Stomach (tissue), 9 donors: ENCODE data around the gene CELF2. TPM values are rescaled to one million over a fixed set of nuclear protein-coding genes. Genes with fewer than 3 reads are reported as not detected.

ENCODE experiments used
- DNase-seq, 2 donors: peaks; one replicate each; pipeline versions ENCODE4 v3.0.0 to v3.0.0-alpha.2; 2013 to 2019
- H3K27ac ChIP-seq, 5 donors: fragments of 200-600 bp in 4 of 5; sonication (generic) in 4 of 5; one replicate each; pipeline ENCODE4 v1.5.1; 2013 to 2019; ENCODE audit warnings: mild to moderate bottlenecking in 1 of 5, moderate library complexity in 1 of 5
- H3K27me3 ChIP-seq, 3 donors: fragments of 200-600 bp; sonication (generic); one replicate each; pipeline ENCODE4 v1.5.1; 2017 to 2019; ENCODE audit warnings: mixed run types in 1 of 3
- H3K36me3 ChIP-seq, 4 donors: fragments of 200-600 bp; sonication (generic); 1 replicate in 3 of 4; 2 replicates in 1 of 4; pipeline ENCODE4 v1.5.1; 2016 to 2019
- H3K4me1 ChIP-seq, 4 donors: fragments of 200-600 bp; sonication (generic); one replicate each; pipeline ENCODE4 v1.5.1; 2016 to 2019
- H3K4me3 ChIP-seq, 4 donors: fragments of 200-600 bp; sonication (generic) in 3 of 4; one replicate each; pipeline ENCODE4 v1.5.1; 2016 to 2019; ENCODE audit warnings: mild to moderate bottlenecking in 1 of 4
- H3K9me3 ChIP-seq, 4 donors: fragments of 200-600 bp; sonication (generic); one replicate each; pipeline ENCODE4 v1.5.1; 2016 to 2019
- CTCF ChIP-seq, 7 experiments: fragments of 450-650 bp in 4 of 7; fragments of 200-600 bp in 3 of 7; sonication (generic) in 3 of 7; IDR thresholded peaks; one replicate each; pipeline ENCODE4 v1.5.1; 2016 to 2019; ENCODE audit warnings: antibody characterized with exemption in 7 of 7, control low read depth in 2 of 7, mild to moderate bottlenecking in 1 of 7
- EP300 ChIP-seq: sonication (generic); formaldehyde crosslinking; IDR thresholded peaks from one replicate; pipeline ENCODE4 v1.6.1; 2017; ENCODE audit warnings: antibody characterized with exemption
- POLR2A ChIP-seq, 4 donors: fragments of 450-650 bp; IDR thresholded peaks; one replicate each; pipeline ENCODE4 v1.6.1; 2016; ENCODE audit warnings: antibody characterized with exemption in 4 of 4, control low read depth in 2 of 4, mild to moderate bottlenecking in 1 of 4, moderate library complexity in 1 of 4
- POLR2AphosphoS5 ChIP-seq, 3 donors: sonication (generic); formaldehyde crosslinking; IDR thresholded peaks; one replicate each; pipeline ENCODE4 v1.6.1; 2016; ENCODE audit warnings: antibody characterized with exemption in 3 of 3
- WGBS, 5 donors: extraction: QIAGEN DNeasy Blood & Tissue Kit in 3 of 5; methylation state at CpG; one replicate each; pipeline versions ENCODE4 v1.1.5 to v1.1.7; 2013 to 2018; 5-methylcytosine and 5-hydroxymethylcytosine counted together
- intact Hi-C: fragments of 100-400 bp; cut with DNase I; formaldehyde crosslinking; loops from one replicate; pipeline ENCODE4 v1.15.1; 2023; ENCODE audit warnings: low total_unique reads
- polyA plus RNA-seq, 3 donors: library from polyadenylated mRNA; stranded (reverse); fragments of 200-250 nt; gene quantifications; one replicate each; pipeline ENCODE4 v1.2.3, GENCODE V29; 2013
- total RNA-seq, 5 donors: library from RNA; depleted of rRNA; stranded (reverse); fragments of >200 nt; gene quantifications; one replicate each; pipeline versions ENCODE4 v1.1.0 to v1.2.3, GENCODE V29; 2014 to 2016
- donor health status: healthy with polysubstance abuse.
- donor health status: Bipolar disorder and iron deficiency.
- donor health status: healthy.

Gene CELF2
- total and polyA plus RNA-seq, 8 donors, result 3.9 to 65.3 (median 36.1) TPM

DNA sequence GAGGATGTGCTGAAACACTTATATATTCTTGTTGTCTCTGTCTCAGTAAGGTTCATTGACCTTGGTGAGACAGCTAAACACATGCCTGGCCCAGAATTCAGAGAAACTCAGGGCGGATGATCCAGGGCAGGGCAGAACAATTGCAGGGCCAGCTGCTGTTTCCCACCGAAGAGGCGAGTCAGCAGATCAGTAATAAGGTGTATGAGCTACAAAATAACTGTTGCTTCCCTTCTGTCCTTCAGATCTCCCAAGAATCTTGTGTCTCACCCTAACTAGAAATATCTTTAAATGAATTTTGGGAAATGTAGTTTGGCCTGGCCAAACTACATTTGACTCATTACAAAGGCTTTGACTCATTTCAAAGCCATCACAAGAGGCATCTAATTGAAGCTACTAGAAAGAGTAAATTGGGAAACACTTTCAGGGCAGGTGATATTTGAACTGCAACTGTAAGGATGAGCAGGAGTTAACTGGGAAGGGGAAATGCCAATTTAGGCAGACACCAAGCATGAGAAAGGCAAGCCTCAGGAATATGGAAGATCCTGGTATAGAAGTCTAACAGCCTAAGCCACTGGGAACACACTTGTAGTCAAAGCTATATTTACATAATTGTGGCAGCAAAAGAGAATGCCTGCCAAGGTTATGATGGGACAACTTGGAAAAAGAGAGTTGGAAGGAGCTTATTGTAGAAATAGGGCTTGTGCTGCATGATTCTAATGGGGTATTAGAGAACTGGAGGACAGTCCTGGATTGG is 24.5 kb upstream of the CELF2 start:
- no peak overlapping the region for H3K27ac ChIP-seq
- H3K4me3 ChIP-seq, result no peak overlapping the region
- TF ChIP-seq POLR2AphosphoS5 (IDR thresholded peaks at IDR 0.05) (no peak), EP300 (no peak), CTCF (IDR thresholded peaks at IDR 0.05) (no peak), POLR2A (IDR thresholded peaks at IDR 0.05) (no peak)
- no peaks in the 10 kb centered on the region for H3K36me3 ChIP-seq
- H3K27me3 ChIP-seq, result no peaks in the 10 kb centered on the region
- 85 to 94% (median 90%) methylated on average over 3 of the region's 3 CpGs for WGBS, 5 donors
- intact Hi-C loops, result no loop called here
- DNase-seq, result no peak
- H3K9me3 ChIP-seq, result no peaks in the 10 kb centered on the region
- no peaks in the 10 kb centered on the region for H3K4me1 ChIP-seq

- H3K4me1 ChIP-seq, result no peaks in the 10 kb centered on the region
- no peaks in the 10 kb centered on the region for H3K36me3 ChIP-seq
- no peak for DNase-seq
- intact Hi-C loops, result no loop called here
- no peak for TF ChIP-seq POLR2AphosphoS5 (IDR thresholded peaks at IDR 0.05)
- no peak for TF ChIP-seq CTCF (IDR thresholded peaks at IDR 0.05)
- TF ChIP-seq POLR2A (IDR thresholded peaks at IDR 0.05), result no peak
- TF ChIP-seq EP300, result no peak
- H3K27me3 ChIP-seq, result no peaks in the 10 kb centered on the region
- H3K27ac ChIP-seq, result no peak overlapping the region
- H3K9me3 ChIP-seq, result no peaks in the 10 kb centered on the region
- no peak overlapping the region for H3K4me3 ChIP-seq
Measured at GRCh38 chr10:10993785-10994184, 23.9 kb upstream of the CELF2 start.

- no peak overlapping the region for H3K4me3 ChIP-seq
- no peaks in the 10 kb centered on the region for H3K27me3 ChIP-seq
- TF ChIP-seq CTCF (IDR thresholded peaks at IDR 0.05) (no peak), POLR2A (IDR thresholded peaks at IDR 0.05) (no peak), POLR2AphosphoS5 (IDR thresholded peaks at IDR 0.05) (no peak), EP300 (no peak)
- H3K4me1 ChIP-seq, result no peaks in the 10 kb centered on the region
- H3K9me3 ChIP-seq, result no peaks in the 10 kb centered on the region
- intact Hi-C loops, result no loop called here
- no peak for DNase-seq
- H3K36me3 ChIP-seq, result no peaks in the 10 kb centered on the region
- WGBS, 5 donors, result 66 to 78% (median 67%) methylated on average over 2 of the region's 2 CpGs
- no peak overlapping the region for H3K27ac ChIP-seq
Measured at GRCh38 chr10:10994360-10994759, 23.3 kb upstream of the CELF2 start.

DNA sequence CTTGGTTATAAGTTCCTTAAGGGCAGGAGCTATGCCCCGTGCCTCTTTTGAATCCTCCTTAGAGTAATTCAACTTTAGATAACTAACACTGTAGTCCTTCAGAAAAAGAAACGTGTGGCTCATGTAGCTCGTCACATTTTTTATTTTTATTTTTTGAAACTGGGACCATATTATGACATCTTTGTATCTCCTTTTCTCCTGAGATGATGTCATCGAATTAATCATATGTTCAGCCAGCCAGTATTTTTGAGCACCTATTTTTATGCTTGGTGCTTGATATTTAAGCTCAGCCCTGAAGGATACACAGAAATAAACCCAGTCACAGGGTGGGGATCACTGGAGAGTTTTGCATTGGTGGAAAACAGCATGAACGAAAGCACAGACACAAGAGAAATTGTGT is 22.6 kb upstream of the CELF2 start:
- no peaks in the 10 kb centered on the region for H3K9me3 ChIP-seq
- H3K36me3 ChIP-seq, result no peaks in the 10 kb centered on the region
- TF ChIP-seq POLR2AphosphoS5 (IDR thresholded peaks at IDR 0.05), result no peak
- TF ChIP-seq CTCF (IDR thresholded peaks at IDR 0.05), result no peak
- no peak for TF ChIP-seq POLR2A (IDR thresholded peaks at IDR 0.05)
- no peak for TF ChIP-seq EP300
- DNase-seq, result no peak
- no peaks in the 10 kb centered on the region for H3K27me3 ChIP-seq
- intact Hi-C loops, result no loop called here
- no peak overlapping the region for H3K27ac ChIP-seq
- 77 to 88% (median 87%) methylated on average over 5 of the region's 5 CpGs for WGBS, 5 donors
- H3K4me3 ChIP-seq, result no peak overlapping the region
- no peaks in the 10 kb centered on the region for H3K4me1 ChIP-seq
